RCC 7860 (cell line): ENCODE data around the gene BRAT1.
A peak's percentile ranks its signal among the peaks of the same experiment; 100 is the strongest.
"Not testable (repeated sequence)": the region's sequence is repeated elsewhere in the genome, so short reads cannot be mapped to it uniquely, and the experiment has no call there.

Source experiments
- DNase-seq: peaks from one replicate; pipeline ENCODE4 v3.0.0-alpha.2; 2015; ENCODE audit warnings: low spot score
- FAIRE-seq: peaks from 2 replicates; lab custom pipeline; 2012; peaks lifted over from hg19 to GRCh38; lab: Jason Lieb, UNC

BRAT1 gene

GRCh38 chr7:2564970-2565540 is 9.7 kb upstream of the BRAT1 start:
- FAIRE-seq (no peak), DNase-seq (no peak)

DNA sequence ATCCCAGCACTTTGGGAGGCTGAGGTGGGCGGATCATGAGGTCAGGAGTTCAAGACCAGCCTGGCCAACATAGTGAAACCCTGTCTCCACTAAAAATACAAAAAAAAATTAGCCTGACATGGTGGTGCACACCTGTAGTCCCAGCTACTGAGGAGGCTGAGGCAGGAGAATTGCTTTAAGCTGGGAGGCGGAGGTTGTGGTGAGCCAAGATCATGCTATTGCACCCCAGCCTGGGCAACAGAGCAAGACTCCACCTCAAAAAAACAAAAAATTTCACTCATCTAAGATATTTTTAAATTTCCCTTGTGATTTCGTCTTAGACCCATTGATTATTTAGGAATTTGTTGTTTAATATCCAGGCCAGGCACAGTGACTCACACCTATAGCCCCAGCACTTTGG is 8.6 kb upstream of the BRAT1 start:
- FAIRE-seq: not testable (repeated sequence)

GRCh38 chr7:2559283-2559950 is 4.1 kb upstream of the BRAT1 start:
- FAIRE-seq (no peak), DNase-seq (no peak)

More for the DNA sequence above, 8.6 kb upstream of the BRAT1 start:
- DNase-seq: not testable (repeated sequence)

GRCh38 chr7:2558629-2559282 is 3.4 kb upstream of the BRAT1 start, which contains the start of gene IQCE:
TSS of gene IQCE (plus strand) at chr7:2558979. CDS start at chr7:2559182, 203 bp downstream.
- DNase-seq (peak; percentile 82), FAIRE-seq (no peak)

- DNase-seq: no peak
- FAIRE-seq: no peak
These were observed 638 bp downstream of the BRAT1 start for GRCh38 chr7:2554661-2555111.

GRCh38 chr7:2553831-2554581 is 1.3 kb downstream of the BRAT1 start:
- DNase-seq (no peak), FAIRE-seq (no peak)

DNA sequence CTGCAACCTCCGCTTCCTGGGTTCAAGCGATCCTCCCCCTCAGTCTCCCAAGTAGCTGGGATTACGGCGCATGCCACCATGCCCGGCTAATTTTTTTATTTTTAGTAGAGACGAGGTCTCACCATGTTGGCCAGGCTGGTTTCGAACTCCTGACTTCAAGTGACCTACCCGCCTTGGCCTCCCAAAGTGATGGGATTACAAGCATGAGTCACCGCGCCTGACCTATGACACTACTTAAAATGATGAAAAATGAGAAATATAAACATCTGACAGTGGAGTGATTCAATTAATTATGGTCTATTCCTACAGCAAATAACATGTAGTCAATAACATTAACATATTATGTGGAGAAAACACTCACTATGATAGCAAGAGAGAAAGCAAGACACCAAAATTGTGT is 2.2 kb downstream of the BRAT1 start:
- FAIRE-seq (no peak), DNase-seq (no peak)

DNA sequence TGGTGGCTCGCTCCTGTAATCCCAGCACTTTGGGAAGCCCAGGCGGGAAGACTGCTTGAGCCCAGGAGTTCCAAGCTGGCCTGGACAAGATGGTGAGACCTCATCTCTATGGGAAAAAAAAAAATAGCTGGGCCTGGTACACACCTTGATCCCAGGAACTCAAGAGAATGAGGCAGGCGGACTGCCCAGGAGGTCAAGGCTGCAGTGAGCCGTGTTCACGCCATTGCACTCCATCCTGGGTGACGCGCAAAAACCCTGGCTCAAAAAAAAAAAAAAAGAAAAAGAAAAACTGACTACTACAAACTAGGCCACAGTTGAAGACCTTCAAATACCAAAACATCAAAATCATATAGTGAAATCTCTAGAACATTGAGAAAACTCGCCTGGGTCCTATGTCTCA is 3.9 kb downstream of the BRAT1 start:
- DNase-seq: no peak
- no peak for FAIRE-seq

DNA sequence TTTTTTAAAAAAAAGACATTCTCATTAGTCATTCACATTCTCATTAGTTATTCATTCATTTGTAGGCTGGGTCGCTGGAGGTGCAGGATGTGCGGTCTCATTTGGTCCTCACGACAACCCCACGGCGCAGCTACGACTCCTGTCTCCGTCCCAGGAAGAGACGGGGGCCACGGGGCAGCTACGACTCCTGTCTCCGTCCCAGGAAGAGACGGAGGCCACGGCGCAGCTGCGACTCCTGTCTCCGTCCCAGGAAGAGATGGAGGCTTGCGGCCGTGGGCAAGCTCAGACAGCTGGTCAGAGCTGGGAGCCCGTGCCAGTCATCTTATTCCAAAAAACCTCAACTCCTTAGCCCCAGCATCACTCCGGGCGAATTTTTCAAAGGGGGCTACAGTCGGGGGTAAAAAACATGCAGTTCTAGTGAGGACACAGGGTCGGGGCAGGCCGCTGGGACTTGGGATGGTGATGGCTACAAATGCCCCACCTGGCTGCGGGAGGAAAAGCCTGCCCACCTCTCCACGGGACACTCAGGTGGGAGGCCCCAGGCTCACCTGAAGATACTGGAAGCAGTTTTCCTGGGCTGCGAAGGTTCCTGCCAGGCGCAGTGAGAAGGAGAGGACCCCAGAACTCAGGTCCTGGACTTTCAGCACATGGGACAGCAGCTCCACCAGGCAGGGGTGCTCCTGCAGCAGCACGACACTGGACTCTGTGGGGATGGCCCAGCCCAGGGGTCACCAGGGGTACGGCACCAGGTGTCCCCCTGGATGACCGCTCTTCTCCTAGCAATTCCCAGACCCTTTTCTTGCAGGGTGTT is 8.3 kb downstream of the BRAT1 start:
- FAIRE-seq (no peak), DNase-seq (no peak)

GRCh38 chr7:2545746-2546425 is 9.4 kb downstream of the BRAT1 start:
- FAIRE-seq: no peak
- DNase-seq: no peak

- DNase-seq (no peak), FAIRE-seq (no peak)
These were observed 10.7 kb downstream of the BRAT1 start for GRCh38 chr7:2544541-2545188.

- FAIRE-seq: no peak
- no peak for DNase-seq
These were observed 12.1 kb downstream of the BRAT1 start for GRCh38 chr7:2542916-2543871.

DNA sequence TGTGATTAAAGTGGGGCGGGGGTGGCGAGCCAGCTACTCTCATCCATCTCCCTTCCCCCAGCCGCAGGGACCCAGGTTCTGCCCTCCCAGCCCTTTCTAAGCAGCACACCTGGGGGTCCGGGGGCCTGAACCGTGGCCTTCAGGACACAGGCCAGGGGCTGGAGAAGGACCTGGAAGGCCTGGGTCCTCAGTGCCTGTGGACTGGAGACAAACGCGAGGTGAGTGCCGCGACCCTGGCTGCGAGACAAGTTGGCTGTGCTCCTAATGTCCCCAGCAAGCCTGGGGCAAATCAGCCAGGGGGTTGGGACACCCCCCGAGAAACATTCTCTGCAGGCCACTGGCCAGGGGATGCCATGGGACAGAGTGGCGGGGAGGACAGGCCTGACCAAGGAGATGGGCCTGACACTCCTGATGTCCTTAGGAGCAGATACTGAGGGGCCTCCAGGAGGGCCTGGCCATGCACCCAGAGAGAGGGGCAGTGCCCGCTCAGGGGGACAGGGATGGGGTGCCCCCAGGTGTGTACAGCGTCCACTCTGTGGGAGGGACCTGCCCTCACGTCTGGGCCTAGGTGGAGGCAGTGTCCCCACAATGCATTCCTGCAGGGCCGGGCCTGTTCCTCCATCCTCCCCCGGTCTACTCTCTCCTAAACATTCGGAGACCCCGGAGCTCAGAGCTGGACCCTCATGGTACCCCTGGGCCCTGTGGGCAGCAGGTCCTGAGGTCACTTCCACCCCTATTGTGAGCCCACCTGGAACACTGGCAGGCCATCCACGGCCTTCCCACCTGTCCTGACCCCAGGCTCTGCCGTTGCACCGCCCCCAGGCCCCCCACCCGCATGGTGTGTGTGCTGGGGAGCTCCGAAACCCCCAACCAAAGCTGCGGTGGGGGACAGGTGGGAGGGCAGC is 13.1 kb downstream of the BRAT1 start:
- FAIRE-seq: no peak

DNA sequence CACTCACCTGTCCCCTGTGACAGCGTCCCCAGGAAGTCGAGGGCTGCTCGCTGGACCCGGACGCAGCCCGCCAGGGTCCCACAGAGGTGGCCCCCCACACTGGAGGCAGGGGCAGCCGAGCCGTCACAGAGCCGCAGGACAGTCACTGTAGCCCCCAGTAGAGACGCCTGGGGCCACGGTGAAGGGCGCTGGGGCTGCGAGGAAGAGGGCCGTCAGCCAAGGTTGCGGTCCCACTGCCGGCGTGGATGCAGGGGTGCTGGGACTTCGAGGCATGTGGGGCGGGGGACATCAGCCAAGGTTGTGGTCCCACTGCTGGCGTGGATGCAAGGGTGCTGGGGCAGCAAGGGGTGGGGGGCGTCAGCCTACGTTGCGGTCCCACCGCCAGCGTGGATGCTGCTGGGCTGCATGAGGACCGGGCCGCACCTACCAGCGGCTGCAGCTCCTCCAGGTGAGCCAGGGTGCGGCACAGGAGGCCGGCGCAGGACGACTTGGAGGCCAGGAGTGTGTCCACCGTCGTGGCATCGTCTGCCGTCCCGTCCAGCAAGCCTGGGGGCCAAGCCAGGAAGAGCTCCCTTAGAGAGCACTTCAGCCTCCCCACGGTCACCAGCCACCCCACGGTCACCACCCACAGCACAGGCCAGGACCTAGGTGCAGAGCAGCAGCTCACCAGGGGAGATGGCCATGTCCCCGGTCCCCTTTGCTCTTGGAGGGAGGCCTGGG is 13.9 kb downstream of the BRAT1 start:
- DNase-seq: no peak
- FAIRE-seq: no peak

More for the DNA sequence above, 13.1 kb downstream of the BRAT1 start:
- DNase-seq: no peak

GRCh38 chr7:2540641-2541051 is 14.7 kb downstream of the BRAT1 start:
- DNase-seq (no peak), FAIRE-seq (no peak)

GRCh38 chr7:2540133-2540532 is 15.2 kb downstream of the BRAT1 start:
- FAIRE-seq (no peak), DNase-seq (no peak)
